ENCODE measurements around the gene C1QTNF1. TPM values are rescaled to one million over a fixed set of nuclear protein-coding genes. Genes with fewer than 3 reads are reported as not detected.

C1QTNF1 gene
- total and polyA plus RNA-seq, 9 of the 15 experiments (the other 6 are each of a cell fraction or from before 2014, with no cell fraction given) = 0.09 TPM; not detected in 8

DNA sequence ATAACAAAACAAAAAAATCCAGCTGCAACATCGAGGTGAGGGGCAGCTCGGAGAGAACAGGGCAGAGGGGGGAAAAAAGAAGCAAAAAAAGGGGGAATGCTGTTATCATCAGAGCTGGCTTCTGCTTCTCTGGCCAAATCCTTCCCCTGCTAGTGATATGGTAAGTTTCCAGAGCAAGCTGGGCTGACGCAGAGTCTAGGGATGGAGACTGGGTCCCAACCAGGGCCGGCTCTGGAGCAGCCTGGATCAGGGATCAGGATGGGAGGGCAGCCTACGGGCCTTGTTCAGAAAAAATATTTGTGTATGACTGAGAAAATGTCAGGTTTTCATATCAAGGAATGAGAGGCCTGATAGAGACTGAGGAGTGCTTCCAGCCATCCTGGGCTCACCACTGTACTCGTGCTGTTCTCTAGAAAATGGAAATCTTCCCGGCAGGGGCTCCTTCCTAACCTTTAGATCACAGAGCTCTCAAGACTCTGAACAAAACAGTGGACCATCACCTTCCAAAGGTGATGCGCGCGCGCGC, 726 bp upstream of the C1QTNF1 start:
- FAIRE-seq (no peak), DNase-seq (ENCODE audit: extremely low read depth in 1 of 4, low spot score in 3 of 4) (no peak), ATAC-seq (no peak)
- CTCF ChIA-PET (ENCODE audit: low intra/inter-chr PET ratio) = no interaction called here
- WGBS (ENCODE audit: insufficient coverage, low coverage, missing lambda C conversion rate) = 3% methylated on average over 6 of the region's 12 CpGs
- BruUV-seq (replicated peaks) = no TSS peak
- Histone ChIP-seq H3K4me1 (replicated peaks in 1 of 2; ENCODE audit: control insufficient read depth in 2 of 2, insufficient read depth in 2 of 2, low read length in 2 of 2) (peaks cover 9 to 27% of the 10 kb centered on the region in 2 experiments), H3K4me3 (no peak overlapping the region), H3K9me1 (ENCODE audit: control insufficient read depth, insufficient read depth, low read length) (no peaks in the 10 kb centered on the region), H3K9me3 (replicated peaks; ENCODE audit: control insufficient read depth, insufficient read depth, low read depth, low read length) (no peaks in the 10 kb centered on the region), H4K20me1 (replicated peaks; ENCODE audit: control insufficient read depth, insufficient read depth, low read length) (0 out of 2 replicates have a peak, but pooled peaks cover 4% of the 10 kb centered on the region), H2AFZ (ENCODE audit: low read depth, low read length) (no peak overlapping the region), H3K4me2 (ENCODE audit: insufficient read depth, low read length) (no peak overlapping the region), H3K27ac (ENCODE audit: extremely low read depth, low read depth, low read length) (no peak overlapping the region), H3K36me3 (ENCODE audit: control insufficient read depth, insufficient read depth, low read length) (no peaks in the 10 kb centered on the region), H3K9ac (ENCODE audit: insufficient read depth in 1 of 2, low read depth in 2 of 2, low read length in 2 of 2) (no peak overlapping the region), H3K79me2 (ENCODE audit: control insufficient read depth, insufficient read depth, low read length) (no peaks in the 10 kb centered on the region), H3K27me3 (ENCODE audit: control insufficient read depth in 2 of 2, insufficient read depth in 2 of 2, low read length in 2 of 2) (peaks cover 51 to 66% of the 10 kb centered on the region in 2 experiments)
- POLR2A ChIA-PET = interaction anchor here (0.6 kb wide), 1 partner anchor 641 kb away, joined by 3 read pairs; no protein-coding TSS in a partner anchor
- intact Hi-C loops (cut with micrococcal nuclease) = no loop called here
- in situ Hi-C loops (cut with MboI) = no loop called here
- no peak for TF ChIP-seq NR4A1 (CRISPR knock-in tag; IDR thresholded peaks at IDR 0.05)
- no peak for TF ChIP-seq NR4A1 (tag; IDR thresholded peaks at IDR 0.05)
- TF ChIP-seq, protein P1, sequence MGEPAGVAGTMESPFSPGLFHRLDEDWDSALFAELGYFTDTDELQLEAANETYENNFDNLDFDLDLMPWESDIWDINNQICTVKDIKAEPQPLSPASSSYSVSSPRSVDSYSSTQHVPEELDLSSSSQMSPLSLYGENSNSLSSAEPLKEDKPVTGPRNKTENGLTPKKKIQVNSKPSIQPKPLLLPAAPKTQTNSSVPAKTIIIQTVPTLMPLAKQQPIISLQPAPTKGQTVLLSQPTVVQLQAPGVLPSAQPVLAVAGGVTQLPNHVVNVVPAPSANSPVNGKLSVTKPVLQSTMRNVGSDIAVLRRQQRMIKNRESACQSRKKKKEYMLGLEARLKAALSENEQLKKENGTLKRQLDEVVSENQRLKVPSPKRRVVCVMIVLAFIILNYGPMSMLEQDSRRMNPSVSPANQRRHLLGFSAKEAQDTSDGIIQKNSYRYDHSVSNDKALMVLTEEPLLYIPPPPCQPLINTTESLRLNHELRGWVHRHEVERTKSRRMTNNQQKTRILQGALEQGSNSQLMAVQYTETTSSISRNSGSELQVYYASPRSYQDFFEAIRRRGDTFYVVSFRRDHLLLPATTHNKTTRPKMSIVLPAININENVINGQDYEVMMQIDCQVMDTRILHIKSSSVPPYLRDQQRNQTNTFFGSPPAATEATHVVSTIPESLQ (CRISPR knock-in tag; IDR thresholded peaks at IDR 0.05) = no peak
- no peak for TF ChIP-seq HNRNPK (IDR thresholded peaks at IDR 0.05; ENCODE audit: low read depth, low read length, poor library complexity, severe bottlenecking)
- no peak for TF ChIP-seq RAD21 (CRISPR knock-in tag; conservative IDR thresholded peaks at IDR 0.05 in 1 of 2, IDR thresholded peaks at IDR 0.05 in 1 of 2)
- no peak for TF ChIP-seq ZNF584 (CRISPR knock-in tag; IDR thresholded peaks at IDR 0.05; ENCODE audit: low read depth)
- TF ChIP-seq FOXM1 (IDR thresholded peaks at IDR 0.05; ENCODE audit: low read depth) = no peak
- no peak for TF ChIP-seq FOXM1 (CRISPR knock-in tag; IDR thresholded peaks at IDR 0.05; ENCODE audit: low read depth)
- TF ChIP-seq ZNF311 (CRISPR knock-in tag; IDR thresholded peaks at IDR 0.05) = no peak
- TF ChIP-seq CEBPB (tag; IDR thresholded peaks at IDR 0.05) = no peak
- TF ChIP-seq, protein P2, sequence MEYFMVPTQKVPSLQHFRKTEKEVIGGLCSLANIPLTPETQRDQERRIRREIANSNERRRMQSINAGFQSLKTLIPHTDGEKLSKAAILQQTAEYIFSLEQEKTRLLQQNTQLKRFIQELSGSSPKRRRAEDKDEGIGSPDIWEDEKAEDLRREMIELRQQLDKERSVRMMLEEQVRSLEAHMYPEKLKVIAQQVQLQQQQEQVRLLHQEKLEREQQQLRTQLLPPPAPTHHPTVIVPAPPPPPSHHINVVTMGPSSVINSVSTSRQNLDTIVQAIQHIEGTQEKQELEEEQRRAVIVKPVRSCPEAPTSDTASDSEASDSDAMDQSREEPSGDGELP (CRISPR knock-in tag; IDR thresholded peaks at IDR 0.05; ENCODE audit: borderline replicate concordance) = no peak
- TF ChIP-seq BMI1 (IDR thresholded peaks at IDR 0.05; ENCODE audit: low read length) = no peak

Measured in K562 (cell line).